Suprapubic skin (tissue), 4 donors: ENCODE data around the gene H2AZ1. TPM values are rescaled to one million over a fixed set of nuclear protein-coding genes. Genes with fewer than 3 reads are reported as not detected.

ENCODE experiments used
- DNase-seq, 2 donors: peaks; one replicate each; pipeline ENCODE4 v3.0.0-alpha.2; 2019; ENCODE audit warnings: low spot score in 2 of 2
- H3K27ac ChIP-seq: fragments of 200-600 bp; sonication (generic); one replicate; pipeline ENCODE4 v1.5.1; 2019
- H3K27me3 ChIP-seq: fragments of 200-600 bp; sonication (generic); one replicate; pipeline ENCODE4 v1.5.1; 2019
- H3K36me3 ChIP-seq: fragments of 200-600 bp; sonication (generic); one replicate; pipeline ENCODE4 v1.5.1; 2019
- H3K4me1 ChIP-seq: fragments of 200-600 bp; sonication (generic); one replicate; pipeline ENCODE4 v1.5.1; 2019
- H3K4me3 ChIP-seq: fragments of 200-600 bp; sonication (generic); one replicate; pipeline ENCODE4 v1.5.1; 2019; ENCODE audit warnings: mild to moderate bottlenecking
- H3K9me3 ChIP-seq: fragments of 200-600 bp; sonication (generic); one replicate; pipeline ENCODE4 v1.5.1; 2019
- CTCF ChIP-seq, 2 donors: fragments of 200-600 bp in 1 of 2; fragments of 450-650 bp in 1 of 2; sonication (generic) in 1 of 2; IDR thresholded peaks; one replicate each; pipeline ENCODE4 v1.5.1; 2016 to 2019; ENCODE audit warnings: antibody characterized with exemption in 2 of 2, mild to moderate bottlenecking in 1 of 2, moderate library complexity in 1 of 2
- EP300 ChIP-seq: sonication (generic); formaldehyde crosslinking; IDR thresholded peaks from one replicate; pipeline ENCODE4 v1.6.1; 2017; ENCODE audit warnings: antibody characterized with exemption
- POLR2A ChIP-seq, 2 donors: fragments of 450-650 bp; IDR thresholded peaks; one replicate each; pipeline ENCODE4 v1.6.1; 2017; ENCODE audit warnings: antibody characterized with exemption in 2 of 2, mild to moderate bottlenecking in 2 of 2, moderate library complexity in 2 of 2
- POLR2AphosphoS5 ChIP-seq, 3 donors: sonication (generic); formaldehyde crosslinking; IDR thresholded peaks; one replicate each; pipeline ENCODE4 v1.6.1; 2017; ENCODE audit warnings: antibody characterized with exemption in 3 of 3
- WGBS: methylation state at CpG from one replicate; pipeline ENCODE4 v1.1.5; 2018; 5-methylcytosine and 5-hydroxymethylcytosine counted together
- total RNA-seq, 4 donors: library from RNA; depleted of rRNA; stranded (reverse); fragments of >200 nt; gene quantifications; one replicate each; pipeline ENCODE4 v1.1.0, GENCODE V29; 2016

Gene H2AZ1
- total RNA-seq, 4 donors from 2014 or later = 95.3 to 132 (median 113) TPM

GRCh38 chr4:99945718-99946355 lies 4.2 kb downstream of the H2AZ1 start:
- Histone ChIP-seq H3K27me3 (no peaks in the 10 kb centered on the region), H3K4me3 (peak overlapping the region; percentile 93), H3K27ac (peak overlapping the region; percentile 93), H3K9me3 (no peaks in the 10 kb centered on the region), H3K36me3 (no peaks in the 10 kb centered on the region), H3K4me1 (peaks cover 36% of the 10 kb centered on the region)
- TF ChIP-seq CTCF (IDR thresholded peaks at IDR 0.05) = no peak
- 4% methylated on average over 15 of the region's 25 CpGs for WGBS
- no peak for DNase-seq

- TF ChIP-seq POLR2A (IDR thresholded peaks at IDR 0.05) = no peak
- TF ChIP-seq CTCF (IDR thresholded peaks at IDR 0.05) = no peak
- TF ChIP-seq EP300 = no peak
- TF ChIP-seq POLR2AphosphoS5 (IDR thresholded peaks at IDR 0.05) = no peak
- Histone ChIP-seq H3K9me3 (no peaks in the 10 kb centered on the region), H3K4me1 (peaks cover 34% of the 10 kb centered on the region), H3K27ac (no peak overlapping the region), H3K4me3 (no peak overlapping the region), H3K36me3 (no peaks in the 10 kb centered on the region), H3K27me3 (no peaks in the 10 kb centered on the region)
- 86% methylated on average over 2 of the region's 2 CpGs for WGBS
- DNase-seq = no peak
Observed at GRCh38 chr4:99943904-99944437, 6.1 kb downstream of the H2AZ1 start.

- Histone ChIP-seq H3K27ac (no peak overlapping the region), H3K9me3 (peaks cover 11% of the 10 kb centered on the region), H3K4me1 (no peaks in the 10 kb centered on the region), H3K4me3 (no peak overlapping the region), H3K36me3 (peaks cover 7% of the 10 kb centered on the region), H3K27me3 (no peaks in the 10 kb centered on the region)
- DNase-seq = no peak
- WGBS = 90% methylated on average over 3 of the region's 3 CpGs
- TF ChIP-seq POLR2AphosphoS5 (IDR thresholded peaks at IDR 0.05) (no peak), POLR2A (IDR thresholded peaks at IDR 0.05) (no peak)
Observed at GRCh38 chr4:99938243-99938753, 11.8 kb downstream of the H2AZ1 start.

- H3K36me3 ChIP-seq = peaks cover 7% of the 10 kb centered on the region
Observed at GRCh38 chr4:99934891-99935290, 15.2 kb downstream of the H2AZ1 start.

GRCh38 chr4:99927566-99927965 lies 22.5 kb downstream of the H2AZ1 start:
- no peak for TF ChIP-seq POLR2AphosphoS5 (IDR thresholded peaks at IDR 0.05)
- no peaks in the 10 kb centered on the region for H3K4me1 ChIP-seq
- H3K9me3 ChIP-seq = no peaks in the 10 kb centered on the region
- no peaks in the 10 kb centered on the region for H3K27me3 ChIP-seq
- DNase-seq = no peak
- H3K4me3 ChIP-seq = no peak overlapping the region
- H3K36me3 ChIP-seq = peaks cover 20% of the 10 kb centered on the region
- no peak overlapping the region for H3K27ac ChIP-seq
- 93% methylated on average over 2 of the region's 2 CpGs for WGBS

More at GRCh38 chr4:99934891-99935290, 15.2 kb downstream of the H2AZ1 start:
- Histone ChIP-seq H3K27ac (no peak overlapping the region), H3K4me3 (no peak overlapping the region), H3K9me3 (peaks cover 11% of the 10 kb centered on the region), H3K27me3 (no peaks in the 10 kb centered on the region), H3K4me1 (no peaks in the 10 kb centered on the region)
- TF ChIP-seq CTCF (IDR thresholded peaks at IDR 0.05) = no peak
- TF ChIP-seq EP300 = no peak
- TF ChIP-seq POLR2AphosphoS5 (IDR thresholded peaks at IDR 0.05) = no peak
- no peak for TF ChIP-seq POLR2A (IDR thresholded peaks at IDR 0.05)
- DNase-seq = no peak

- no peak overlapping the region for H3K4me3 ChIP-seq
- no peak for DNase-seq
- H3K9me3 ChIP-seq = no peaks in the 10 kb centered on the region
- no peak overlapping the region for H3K27ac ChIP-seq
- H3K4me1 ChIP-seq = no peaks in the 10 kb centered on the region
- H3K27me3 ChIP-seq = no peaks in the 10 kb centered on the region
- 89% methylated on average over 3 of the region's 3 CpGs for WGBS
- peaks cover 58% of the 10 kb centered on the region for H3K36me3 ChIP-seq
- TF ChIP-seq POLR2A (IDR thresholded peaks at IDR 0.05) = no peak
- no peak for TF ChIP-seq EP300
- TF ChIP-seq CTCF (IDR thresholded peaks at IDR 0.05) = no peak
- no peak for TF ChIP-seq POLR2AphosphoS5 (IDR thresholded peaks at IDR 0.05)
Observed at GRCh38 chr4:99921174-99921573, 28.9 kb downstream of the H2AZ1 start.
